H1 (cell line): ENCODE data around the gene IFITM2.

Experiments
- ATF3 ChIP-seq: IDR thresholded peaks from 2 replicates; pipeline ENCODE4 v1.6.1; 2011; ENCODE audit warnings: low read depth, mild to moderate bottlenecking, low read length; ENCODE audit not compliant: insufficient read depth
- BACH1 ChIP-seq: IDR thresholded peaks from 2 replicates; pipeline ENCODE4 v1.6.1; 2012; ENCODE audit warnings: low read length, improper control_type of control experiment
- EZH2 ChIP-seq: fragments of 200-600 bp; sonication (generic); IDR thresholded peaks from 2 replicates; pipeline ENCODE4 v1.7.1; 2012; ENCODE audit warnings: low read depth, mild to moderate bottlenecking, moderate library complexity, low read length, inconsistent platforms; ENCODE audit not compliant: severe bottlenecking
- HDAC2 ChIP-seq, 2 experiments: fragments of 300-600 bp in 1 of 2; sonication (generic) in 1 of 2; IDR thresholded peaks; 2 replicates each; pipeline ENCODE4 v1.6.1; 2011 to 2012; ENCODE audit warnings: low read depth in 2 of 2, low read length in 2 of 2, mild to moderate bottlenecking in 2 of 2, moderate library complexity in 2 of 2, borderline replicate concordance in 1 of 2, inconsistent platforms in 1 of 2
- HDAC6 ChIP-seq: IDR thresholded peaks from one replicate; pipeline ENCODE4 v1.7.1; 2012; ENCODE audit warnings: low read depth, mild to moderate bottlenecking, inconsistent platforms, low read length, moderate library complexity
- KDM4A ChIP-seq: IDR thresholded peaks from one replicate; pipeline ENCODE4 v1.7.1; 2012; ENCODE audit warnings: low read depth, mild to moderate bottlenecking, moderate library complexity, low read length, inconsistent platforms; ENCODE audit not compliant: severe bottlenecking
- NRF1 ChIP-seq: IDR thresholded peaks from 2 replicates; pipeline ENCODE4 v1.6.1; 2011; ENCODE audit warnings: mild to moderate bottlenecking, low read depth, low read length, improper control_type of control experiment
- POLR2A ChIP-seq, 2 experiments: IDR thresholded peaks; 1 replicate in 1 of 2; 2 replicates in 1 of 2; pipeline ENCODE4 v1.6.1; 2011; ENCODE audit warnings: low read depth in 2 of 2, low read length in 2 of 2, mild to moderate bottlenecking in 2 of 2; ENCODE audit errors: control extremely low read depth in 1 of 2
- POLR2AphosphoS5 ChIP-seq: IDR thresholded peaks from 2 replicates; pipeline ENCODE4 v1.6.1; 2011; ENCODE audit warnings: low read depth, low read length
- RAD21 ChIP-seq, 2 experiments: IDR thresholded peaks in 1 of 2; conservative IDR thresholded peaks in 1 of 2; 2 replicates each; pipeline ENCODE4 v1.6.1; 2011; ENCODE audit warnings: low read depth in 2 of 2, low read length in 2 of 2, improper control_type of control experiment in 1 of 2, inconsistent platforms in 1 of 2, mild to moderate bottlenecking in 1 of 2, moderate library complexity in 1 of 2
- RNF2 ChIP-seq: fragments of 200-900, 300-1000 bp; sonication (generic); IDR thresholded peaks from 2 replicates; pipeline ENCODE4 v1.7.1; 2016; ENCODE audit warnings: borderline replicate concordance, low read depth, mild to moderate bottlenecking, antibody characterized with exemption, low read length; ENCODE audit not compliant: poor library complexity, severe bottlenecking; ENCODE audit errors: missing control alignments
- SP1 ChIP-seq: IDR thresholded peaks from 2 replicates; pipeline ENCODE4 v1.6.1; 2011; ENCODE audit warnings: low read depth, low read length
- USF2 ChIP-seq: IDR thresholded peaks from 2 replicates; pipeline ENCODE4 v1.6.1; 2011; ENCODE audit warnings: low read length, improper control_type of control experiment
- TF ChIP-seq, protein P1 (sequence below), 3 experiments: IDR thresholded peaks; 1 replicate in 2 of 3; 2 replicates in 1 of 3; pipeline versions ENCODE4 v1.5.1 to v1.6.1; 2011; ENCODE audit warnings: low read length in 3 of 3, mild to moderate bottlenecking in 3 of 3, inconsistent platforms in 2 of 3, low read depth in 1 of 3, moderate library complexity in 1 of 3; ENCODE audit not compliant: insufficient read depth in 1 of 3; ENCODE audit errors: control extremely low read depth in 1 of 3

DNA sequence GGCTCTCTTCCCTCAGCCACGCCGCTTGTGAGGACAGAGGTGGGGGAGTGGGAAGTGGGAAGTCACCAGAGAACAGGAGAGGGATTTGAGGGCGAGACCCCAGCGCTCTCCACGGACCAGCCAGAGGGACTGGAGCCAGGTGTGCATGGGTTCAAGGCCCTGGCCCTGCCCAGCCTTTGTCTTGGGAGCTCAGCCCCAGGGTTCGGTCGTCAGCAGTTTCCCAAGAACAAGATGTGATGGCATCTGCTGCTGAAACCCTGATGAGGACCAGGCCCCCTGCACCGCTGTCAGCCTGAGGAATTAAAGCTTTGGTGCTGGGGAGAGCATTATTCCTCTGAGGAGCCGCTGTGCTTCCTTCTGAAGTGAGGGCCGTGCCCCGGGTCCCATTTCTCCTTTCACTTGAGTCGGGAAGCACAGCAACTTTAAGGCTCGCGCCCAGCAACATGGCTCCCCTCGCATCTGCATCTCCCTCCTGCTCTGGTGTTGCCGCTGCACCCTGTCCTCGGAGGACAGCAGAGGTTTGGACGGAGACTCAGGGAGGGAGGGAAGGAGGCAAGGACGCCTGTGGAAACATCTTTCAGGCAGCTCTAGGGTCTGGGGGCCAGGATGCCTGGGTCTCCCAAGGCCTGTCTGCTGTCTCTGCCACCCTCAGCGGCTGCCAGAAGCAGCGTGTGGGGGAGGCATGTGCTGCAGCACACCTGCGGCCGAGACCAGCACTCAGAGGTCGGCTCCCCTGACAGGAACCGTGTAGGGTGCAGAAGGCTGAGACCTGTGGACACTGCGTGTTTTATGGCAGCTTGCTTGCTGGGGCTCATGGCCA lies 12.1 kb upstream of the IFITM2 start:
- TF ChIP-seq SP1 = no peak
- TF ChIP-seq, protein P1, sequence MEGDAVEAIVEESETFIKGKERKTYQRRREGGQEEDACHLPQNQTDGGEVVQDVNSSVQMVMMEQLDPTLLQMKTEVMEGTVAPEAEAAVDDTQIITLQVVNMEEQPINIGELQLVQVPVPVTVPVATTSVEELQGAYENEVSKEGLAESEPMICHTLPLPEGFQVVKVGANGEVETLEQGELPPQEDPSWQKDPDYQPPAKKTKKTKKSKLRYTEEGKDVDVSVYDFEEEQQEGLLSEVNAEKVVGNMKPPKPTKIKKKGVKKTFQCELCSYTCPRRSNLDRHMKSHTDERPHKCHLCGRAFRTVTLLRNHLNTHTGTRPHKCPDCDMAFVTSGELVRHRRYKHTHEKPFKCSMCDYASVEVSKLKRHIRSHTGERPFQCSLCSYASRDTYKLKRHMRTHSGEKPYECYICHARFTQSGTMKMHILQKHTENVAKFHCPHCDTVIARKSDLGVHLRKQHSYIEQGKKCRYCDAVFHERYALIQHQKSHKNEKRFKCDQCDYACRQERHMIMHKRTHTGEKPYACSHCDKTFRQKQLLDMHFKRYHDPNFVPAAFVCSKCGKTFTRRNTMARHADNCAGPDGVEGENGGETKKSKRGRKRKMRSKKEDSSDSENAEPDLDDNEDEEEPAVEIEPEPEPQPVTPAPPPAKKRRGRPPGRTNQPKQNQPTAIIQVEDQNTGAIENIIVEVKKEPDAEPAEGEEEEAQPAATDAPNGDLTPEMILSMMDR (IDR thresholded peaks at IDR 0.05; ENCODE audit: control extremely low read depth in 1 of 3, insufficient read depth in 1 of 3, low read depth in 1 of 3, low read length in 3 of 3) = no peak
- no peak for TF ChIP-seq POLR2A (IDR thresholded peaks at IDR 0.05; ENCODE audit: control extremely low read depth in 1 of 2, low read depth in 2 of 2, low read length in 2 of 2)
- no peak for TF ChIP-seq BACH1
- TF ChIP-seq EZH2 = no peak
- no peak for TF ChIP-seq USF2
- no peak for TF ChIP-seq HDAC2 (IDR thresholded peaks at IDR 0.05; ENCODE audit: borderline replicate concordance in 1 of 2, low read depth in 2 of 2, low read length in 2 of 2)
- TF ChIP-seq KDM4A = no peak
- no peak for TF ChIP-seq RNF2
- TF ChIP-seq POLR2AphosphoS5 = no peak
- no peak for TF ChIP-seq ATF3
- no peak for TF ChIP-seq NRF1
- no peak for TF ChIP-seq RAD21 (IDR thresholded peaks at IDR 0.05 in 1 of 2, conservative IDR thresholded peaks at IDR 0.05 in 1 of 2; ENCODE audit: low read depth in 2 of 2, low read length in 2 of 2)
- no peak for TF ChIP-seq HDAC6
